Thyroid gland (tissue), 4 donors: ENCODE results near the gene BCAS1. TPM values are rescaled to one million over a fixed set of nuclear protein-coding genes. Genes with fewer than 3 reads are reported as not detected.

Source experiments
- DNase-seq, 2 donors: peaks; one replicate each; pipeline ENCODE4 v3.0.0-alpha.2; 2019
- H3K27ac ChIP-seq, 3 donors: fragments of 200-600 bp; sonication (generic); 1 replicate in 2 of 3; 2 replicates in 1 of 3; pipeline ENCODE4 v1.5.1; 2016 to 2019; ENCODE audit warnings: mild to moderate bottlenecking in 1 of 3, moderate library complexity in 1 of 3
- H3K27me3 ChIP-seq: fragments of 200-600 bp; sonication (generic); one replicate; pipeline ENCODE4 v1.5.1; 2019
- H3K36me3 ChIP-seq, 2 donors: fragments of 200-600 bp; sonication (generic); one replicate each; pipeline ENCODE4 v1.5.1; 2016 to 2019
- H3K4me1 ChIP-seq, 2 donors: fragments of 200-600 bp; sonication (generic); one replicate each; pipeline ENCODE4 v1.5.1; 2017 to 2019
- H3K4me3 ChIP-seq, 3 donors: fragments of 200-600 bp; sonication (generic); replicated peaks in 1 of 3; 1 replicate in 2 of 3; 2 replicates in 1 of 3; pipeline ENCODE4 v1.5.1; 2016; ENCODE audit warnings: mild to moderate bottlenecking in 1 of 3
- H3K9me3 ChIP-seq: fragments of 200-600 bp; sonication (generic); one replicate; pipeline ENCODE4 v1.5.1; 2017
- CTCF ChIP-seq, 6 experiments: fragments of 200-600 bp in 3 of 6; fragments of 450-650 bp in 3 of 6; sonication (generic) in 3 of 6; IDR thresholded peaks; one replicate each; pipeline ENCODE4 v1.5.1; 2016 to 2019; ENCODE audit warnings: antibody characterized with exemption in 6 of 6, mild to moderate bottlenecking in 2 of 6, inconsistent platforms in 1 of 6, moderate library complexity in 1 of 6
- POLR2A ChIP-seq, 2 donors: fragments of 450-650 bp; IDR thresholded peaks; one replicate each; pipeline ENCODE4 v1.6.1; 2017; ENCODE audit warnings: antibody characterized with exemption in 2 of 2, mild to moderate bottlenecking in 2 of 2, moderate library complexity in 1 of 2
- WGBS, 2 donors: methylation state at CpG; one replicate each; pipeline ENCODE4 v1.1.5; 2017; 5-methylcytosine and 5-hydroxymethylcytosine counted together
- intact Hi-C: fragments of 100-400 bp; cut with DNase I; formaldehyde crosslinking; loops from one replicate; pipeline ENCODE4 v1.15.1; 2023
- total RNA-seq, 4 donors: library from RNA; depleted of rRNA; stranded (reverse); fragments of >200 nt; gene quantifications; one replicate each; pipeline ENCODE4 v1.2.3, GENCODE V29; 2016

Gene BCAS1
- total RNA-seq, 4 donors from 2014 or later: 0.11 TPM; not detected in 3

- H3K36me3 ChIP-seq: no peaks in the 10 kb centered on the region
- H3K4me1 ChIP-seq: no peaks in the 10 kb centered on the region
- no peak for DNase-seq
- TF ChIP-seq POLR2A (IDR thresholded peaks at IDR 0.05) (no peak), CTCF (IDR thresholded peaks at IDR 0.05) (no peak)
- H3K27ac ChIP-seq: no peak overlapping the region
- 89 to 92% methylated on average over 7 of the region's 7 CpGs for WGBS, 2 donors
- H3K4me3 ChIP-seq: no peak overlapping the region
- no peaks in the 10 kb centered on the region for H3K27me3 ChIP-seq
- H3K9me3 ChIP-seq: no peaks in the 10 kb centered on the region
- intact Hi-C loops: no loop called here
These were observed 48.8 kb downstream of the BCAS1 start for GRCh38 chr20:54021446-54022235.

DNA sequence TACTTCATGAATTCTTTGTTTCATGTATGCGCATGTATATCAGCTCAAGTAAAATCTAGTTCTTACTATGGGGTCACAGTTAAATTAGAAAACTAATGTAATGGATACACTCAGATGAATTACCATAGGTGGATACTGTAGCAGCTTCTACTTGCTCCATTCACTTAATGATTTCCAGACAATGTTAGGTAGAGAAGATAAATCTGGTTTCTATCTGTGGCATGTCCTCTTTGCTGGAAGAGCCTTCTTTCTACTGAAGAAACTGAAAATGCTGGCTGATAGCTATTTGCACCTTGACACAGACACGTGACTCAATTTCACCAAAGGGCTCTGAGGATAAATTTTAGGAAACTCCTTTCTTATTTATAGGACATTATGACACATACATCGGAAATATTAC lies 49.5 kb downstream of the BCAS1 start:
- no peaks in the 10 kb centered on the region for H3K9me3 ChIP-seq
- 92 to 95% methylated on average over 3 of the region's 3 CpGs for whole genome bisulfite sequencing, 2 donors
- H3K4me3 ChIP-seq: no peak overlapping the region
- H3K36me3 ChIP-seq: no peaks in the 10 kb centered on the region
- intact Hi-C loops: no loop called here
- H3K27me3 ChIP-seq: no peaks in the 10 kb centered on the region
- no peak overlapping the region for H3K27ac ChIP-seq
- H3K4me1 ChIP-seq: no peaks in the 10 kb centered on the region
- TF ChIP-seq CTCF (IDR thresholded peaks at IDR 0.05): no peak
- TF ChIP-seq POLR2A (IDR thresholded peaks at IDR 0.05): no peak
- no peak for DNase-seq

GRCh38 chr20:54020348-54020747 lies 50.0 kb downstream of the BCAS1 start:
- Histone ChIP-seq H3K4me3 (no peak overlapping the region), H3K4me1 (no peaks in the 10 kb centered on the region), H3K36me3 (no peaks in the 10 kb centered on the region), H3K9me3 (no peaks in the 10 kb centered on the region), H3K27ac (no peak overlapping the region), H3K27me3 (no peaks in the 10 kb centered on the region)
- TF ChIP-seq POLR2A (IDR thresholded peaks at IDR 0.05) (no peak), CTCF (IDR thresholded peaks at IDR 0.05) (no peak)
- no peak for DNase-seq
- 90 to 93% methylated on average over 7 of the region's 7 CpGs for WGBS, 2 donors
- intact Hi-C loops: no loop called here

GRCh38 chr20:54019585-54019984 lies 50.8 kb downstream of the BCAS1 start:
- no peaks in the 10 kb centered on the region for H3K4me1 ChIP-seq
- H3K4me3 ChIP-seq: no peak overlapping the region
- DNase-seq: no peak
- H3K36me3 ChIP-seq: no peaks in the 10 kb centered on the region
- intact Hi-C loops: no loop called here
- H3K9me3 ChIP-seq: no peaks in the 10 kb centered on the region
- TF ChIP-seq CTCF (IDR thresholded peaks at IDR 0.05): no peak
- TF ChIP-seq POLR2A (IDR thresholded peaks at IDR 0.05): no peak
- 83 to 90% methylated on average over 6 of the region's 6 CpGs for WGBS, 2 donors
- no peak overlapping the region for H3K27ac ChIP-seq
- H3K27me3 ChIP-seq: no peaks in the 10 kb centered on the region

DNA sequence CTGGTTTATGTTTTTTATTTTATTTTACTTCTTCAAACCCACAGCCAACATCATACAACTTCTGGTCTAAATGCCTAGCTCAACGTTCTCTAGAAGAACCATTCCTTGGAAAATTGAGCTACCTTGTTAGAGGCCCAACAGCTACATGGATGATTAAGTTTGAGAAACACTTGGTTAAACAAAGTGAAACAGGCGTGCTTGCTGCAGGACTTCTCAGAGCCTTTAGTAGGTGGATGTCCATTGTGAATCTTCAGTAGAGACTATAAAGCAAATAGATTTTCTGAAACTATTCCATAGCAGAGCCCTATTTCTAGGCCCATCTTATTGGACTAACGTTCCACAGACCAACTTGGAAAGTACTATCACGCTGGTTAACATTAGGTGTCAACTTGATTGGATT lies 51.3 kb downstream of the BCAS1 start:
- H3K4me1 ChIP-seq: no peaks in the 10 kb centered on the region
- intact Hi-C loops: no loop called here
- no peak overlapping the region for H3K4me3 ChIP-seq
- WGBS, 2 donors: 88% methylated on average over 4 of the region's 4 CpGs
- TF ChIP-seq POLR2A (IDR thresholded peaks at IDR 0.05) (no peak), CTCF (IDR thresholded peaks at IDR 0.05) (no peak)
- no peaks in the 10 kb centered on the region for H3K9me3 ChIP-seq
- no peaks in the 10 kb centered on the region for H3K27me3 ChIP-seq
- H3K36me3 ChIP-seq: no peaks in the 10 kb centered on the region
- no peak for DNase-seq
- H3K27ac ChIP-seq: no peak overlapping the region
